ENCODE data around the gene SNRNP70.
"Not testable (repeated sequence)": the region's sequence is repeated elsewhere in the genome, so short reads cannot be mapped to it uniquely, and the experiment has no call there.

SNRNP70 gene, protein sequence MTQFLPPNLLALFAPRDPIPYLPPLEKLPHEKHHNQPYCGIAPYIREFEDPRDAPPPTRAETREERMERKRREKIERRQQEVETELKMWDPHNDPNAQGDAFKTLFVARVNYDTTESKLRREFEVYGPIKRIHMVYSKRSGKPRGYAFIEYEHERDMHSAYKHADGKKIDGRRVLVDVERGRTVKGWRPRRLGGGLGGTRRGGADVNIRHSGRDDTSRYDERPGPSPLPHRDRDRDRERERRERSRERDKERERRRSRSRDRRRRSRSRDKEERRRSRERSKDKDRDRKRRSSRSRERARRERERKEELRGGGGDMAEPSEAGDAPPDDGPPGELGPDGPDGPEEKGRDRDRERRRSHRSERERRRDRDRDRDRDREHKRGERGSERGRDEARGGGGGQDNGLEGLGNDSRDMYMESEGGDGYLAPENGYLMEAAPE

GRCh38 chr19:49085020-49085867, at the start of gene SNRNP70:
TSS of gene SNRNP70 (plus strand) at chr19:49085451. CDS start at chr19:49086415, 964 bp downstream.
- peak; percentile 96 for DNase-seq (ENCODE audit: low read depth)

- DNase-seq (ENCODE audit: low read depth): not testable (repeated sequence)
Observed at GRCh38 chr19:49036815-49037214, 48.4 kb upstream of the SNRNP70 start, which contains the start of gene CGB1. TSS of gene CGB1 (minus strand) at chr19:49036895. CDS start at chr19:49036711, 184 bp downstream.

- DNase-seq (ENCODE audit: low read depth): not testable (repeated sequence)
Observed at GRCh38 chr19:49038111-49038510, 47.1 kb upstream of the SNRNP70 start.

GRCh38 chr19:49038557-49039276, 46.5 kb upstream of the SNRNP70 start:
- peak; percentile 62 for DNase-seq (ENCODE audit: low read depth)

DNA sequence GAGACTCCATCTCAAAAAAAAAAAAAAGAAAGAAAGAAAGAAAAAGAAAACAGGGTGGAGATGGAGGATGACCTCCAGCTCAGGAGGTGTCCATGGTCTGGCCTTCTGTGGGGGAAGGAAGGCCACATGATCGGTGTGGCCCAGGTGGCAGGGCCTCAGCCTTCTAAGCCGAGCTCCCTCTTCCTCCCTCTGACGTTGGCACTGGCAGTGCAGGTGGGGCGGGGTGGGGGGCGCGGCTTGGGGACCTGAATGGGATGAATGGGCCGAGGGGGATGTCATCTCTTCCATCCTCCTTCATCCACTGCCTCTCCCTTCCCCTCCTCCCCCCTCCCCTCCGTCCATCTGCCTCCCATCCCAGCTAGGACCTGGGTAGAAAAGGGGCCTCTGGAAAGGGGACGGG, 45.5 kb upstream of the SNRNP70 start:
- not testable (repeated sequence) for DNase-seq (ENCODE audit: low read depth)

DNA sequence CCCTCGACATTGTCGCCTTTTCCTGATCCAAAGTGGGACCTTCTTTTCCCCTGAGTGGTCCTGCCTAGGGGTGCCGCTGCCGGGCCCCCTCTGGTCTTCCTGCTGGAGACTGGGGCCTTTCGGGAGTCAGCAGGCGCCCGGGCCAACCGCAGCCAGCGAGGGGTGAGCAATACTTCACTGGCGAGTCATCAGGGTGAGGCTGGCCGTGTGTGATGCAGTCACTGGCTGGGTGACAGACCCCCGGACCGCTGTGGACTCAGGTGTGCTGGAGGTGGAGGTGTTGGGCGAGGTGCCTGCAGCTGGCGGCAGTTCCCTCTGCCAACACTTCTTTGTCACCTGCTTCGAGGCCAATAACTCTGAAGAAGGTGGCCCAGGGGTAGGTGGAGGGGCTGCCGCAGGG, 43.1 kb upstream of the SNRNP70 start:
- DNase-seq (ENCODE audit: low read depth): no peak

- not testable (repeated sequence) for DNase-seq (ENCODE audit: low read depth)
Observed at GRCh38 chr19:49042666-49043065, 42.6 kb upstream of the SNRNP70 start.

- DNase-seq (ENCODE audit: low read depth): not testable (repeated sequence)
Observed at GRCh38 chr19:49043548-49043947, 41.7 kb upstream of the SNRNP70 start, which contains the start of gene CGB5. TSS of gene CGB5 (plus strand) at chr19:49043848. CDS start at chr19:49044210, 362 bp downstream.

- DNase-seq (ENCODE audit: low read depth): not testable (repeated sequence)
Observed at GRCh38 chr19:49049011-49049410, 36.2 kb upstream of the SNRNP70 start, which contains the start of gene CGB8. TSS of gene CGB8 (minus strand) at chr19:49049111. CDS start at chr19:49048739, 372 bp downstream.

GRCh38 chr19:49049834-49050233, 35.4 kb upstream of the SNRNP70 start:
- DNase-seq (ENCODE audit: low read depth): not testable (repeated sequence)

GRCh38 chr19:49050376-49051033, 34.7 kb upstream of the SNRNP70 start:
- DNase-seq (ENCODE audit: low read depth): not testable (repeated sequence)

GRCh38 chr19:49056101-49056901, 28.9 kb upstream of the SNRNP70 start:
- DNase-seq (ENCODE audit: low read depth): no peak

DNA sequence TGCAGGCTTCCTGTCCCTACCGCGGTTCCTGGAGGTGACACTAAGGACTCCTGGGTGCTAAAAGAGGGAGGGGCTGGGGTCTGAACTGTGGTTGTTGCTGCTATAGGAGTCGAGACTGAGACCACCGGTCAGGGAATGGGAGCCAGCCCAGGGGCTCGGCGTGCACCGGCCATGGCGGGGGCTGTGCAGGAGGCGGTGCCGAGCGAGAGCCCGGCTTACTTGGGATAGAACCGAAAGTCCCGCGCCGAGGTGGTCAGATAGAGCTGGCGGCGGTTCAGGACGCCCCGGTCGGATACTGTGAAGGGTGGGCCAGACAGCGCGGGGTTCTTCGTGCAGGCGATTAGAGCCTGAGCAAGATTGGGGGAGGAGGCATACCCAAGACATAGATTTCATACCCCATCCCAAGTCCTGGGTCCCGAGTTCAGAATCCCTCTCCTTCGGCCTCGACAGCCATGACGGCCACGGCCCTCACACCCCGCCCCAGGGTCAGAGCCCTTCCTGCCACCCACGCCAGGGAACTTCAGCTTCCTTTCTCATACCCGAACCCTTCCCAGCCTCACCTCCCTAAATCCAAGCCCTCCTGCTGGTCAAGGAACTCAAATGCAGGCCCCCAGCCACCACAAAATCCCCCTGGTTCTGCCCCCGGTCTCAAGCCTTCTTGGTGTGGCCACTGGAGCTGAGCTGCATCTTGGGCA, 28.2 kb upstream of the SNRNP70 start:
- not testable (repeated sequence) for DNase-seq (ENCODE audit: low read depth)

DNA sequence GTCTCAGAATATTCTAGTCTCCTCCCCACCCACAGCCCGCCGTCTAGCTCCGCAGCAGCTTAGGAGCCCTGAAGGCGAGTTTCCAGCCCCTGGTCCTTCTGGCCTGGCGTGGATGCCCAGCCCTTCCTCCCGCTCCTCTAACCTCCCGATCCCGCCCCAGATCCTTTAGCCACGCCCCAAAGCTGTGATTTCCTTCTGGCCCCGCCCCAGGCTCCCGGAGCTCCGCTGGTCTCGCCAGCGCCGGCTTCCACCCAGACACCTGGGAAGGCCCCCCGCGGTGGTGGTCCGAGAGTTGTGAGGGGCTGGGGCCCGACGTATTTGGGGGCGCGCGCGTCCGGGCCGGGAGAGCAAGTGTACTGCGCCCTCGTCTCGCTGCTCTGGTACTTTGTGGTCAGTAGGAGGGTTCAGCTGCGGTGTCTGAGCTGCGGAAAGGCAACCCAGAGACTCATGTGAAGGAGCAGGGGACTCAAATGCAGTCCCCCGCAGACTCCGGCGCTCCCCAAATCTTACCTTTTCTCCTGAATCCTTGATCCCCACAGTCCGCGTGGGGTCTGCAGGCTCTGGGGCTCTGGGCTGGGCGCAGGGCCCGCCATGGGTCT, 27.5 kb upstream of the SNRNP70 start, which contains the start of gene CGB7:
Gene CGB7 (minus strand): TSS at position 114 of the 599 bp plus-strand sequence. CDS start 2,374 bp downstream, outside the sequence.
- DNase-seq (ENCODE audit: low read depth): no peak

DNA sequence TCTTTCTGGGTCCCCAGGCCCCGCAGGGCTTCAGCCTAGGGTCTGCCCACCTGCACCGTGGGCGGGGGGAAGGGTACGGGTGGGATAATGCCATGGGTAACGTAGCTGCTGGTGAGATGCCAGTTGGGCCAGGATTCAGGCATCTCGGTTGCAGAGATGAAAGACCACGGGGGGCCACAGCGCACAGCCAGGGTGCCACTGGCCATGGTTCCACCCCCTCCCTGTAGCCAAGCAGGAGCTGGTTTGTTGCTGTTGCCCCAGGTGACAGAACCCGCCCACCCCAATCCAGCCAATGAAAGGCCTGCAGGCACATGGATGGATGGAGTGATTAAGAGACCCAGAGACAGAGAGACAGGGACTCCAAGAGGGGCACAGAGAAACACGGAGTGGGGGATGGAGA, 26.7 kb upstream of the SNRNP70 start:
- no peak for DNase-seq (ENCODE audit: low read depth)

- DNase-seq (ENCODE audit: low read depth): no peak
Observed at GRCh38 chr19:49059053-49059452, 26.2 kb upstream of the SNRNP70 start.

DNA sequence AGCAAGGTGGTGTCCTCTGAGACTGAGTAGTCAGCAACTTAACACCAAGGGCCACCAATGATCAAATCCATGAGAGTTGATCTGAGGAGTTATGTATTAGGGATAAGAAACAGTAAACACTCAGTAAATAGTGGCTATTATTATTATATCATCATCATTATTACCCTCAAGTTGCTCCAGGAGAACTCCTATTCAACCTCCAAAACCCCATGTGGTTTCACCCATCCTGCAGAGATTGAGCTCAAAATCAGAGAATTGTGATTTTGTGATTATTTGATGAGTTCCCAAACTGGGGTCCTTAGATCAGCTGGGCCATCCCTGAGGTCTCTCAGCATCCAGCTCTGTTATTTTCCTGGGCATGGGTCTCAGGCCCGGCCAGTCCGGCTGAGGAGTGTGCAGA, 24.3 kb upstream of the SNRNP70 start:
- no peak for DNase-seq (ENCODE audit: low read depth)

GRCh38 chr19:49061445-49061844, 23.8 kb upstream of the SNRNP70 start:
- no peak for DNase-seq (ENCODE audit: low read depth)

DNA sequence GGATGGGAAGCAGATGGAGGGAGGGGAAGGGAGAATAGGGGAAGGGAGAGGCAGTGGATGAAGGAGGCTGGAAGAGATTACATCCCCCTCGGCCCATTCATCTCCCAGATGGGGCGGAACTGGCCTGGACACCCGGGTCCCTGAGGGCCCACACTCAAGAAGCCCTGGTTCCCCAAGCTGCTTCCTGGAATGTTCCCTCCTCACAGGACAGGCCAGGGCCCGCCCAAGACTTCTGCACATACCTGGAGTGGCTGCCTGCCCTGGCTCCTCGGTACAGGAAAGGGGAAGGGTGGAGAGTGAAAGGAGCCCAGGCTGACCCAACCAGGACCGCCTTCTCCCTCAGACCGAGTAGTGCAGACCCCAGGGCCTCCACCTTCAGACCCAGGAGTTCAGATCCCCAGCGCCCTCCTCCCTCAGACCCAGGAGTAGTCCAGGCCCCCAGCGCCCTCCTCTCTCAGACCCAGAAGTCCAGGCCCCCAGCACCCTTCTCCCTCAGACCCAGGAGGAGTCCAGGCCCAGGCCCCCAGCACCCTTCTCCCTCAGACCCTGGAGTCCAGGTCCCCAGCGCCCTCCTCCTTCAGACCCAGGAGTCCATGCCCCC, 21.1 kb upstream of the SNRNP70 start:
- no peak for DNase-seq (ENCODE audit: low read depth)

Measured in HS-27A (cell line).